Fibroblast of lung (primary cell): ENCODE results near the gene AGTPBP1. TPM values are rescaled to one million over a fixed set of nuclear protein-coding genes. Genes with fewer than 3 reads are reported as not detected.

Experiments used
- DNase-seq, 2 donors: peaks; one replicate each; pipeline versions ENCODE4 v3.0.0 to v3.0.0-alpha.2; 2010; ENCODE audit warnings: low read depth in 2 of 2
- H2AFZ ChIP-seq: 2 replicates; pipeline ENCODE4 v1.5.1; 2012; ENCODE audit warnings: low read length, control low read depth, inconsistent platforms
- H3K27ac ChIP-seq: 2 replicates; pipeline ENCODE4 v1.5.1; 2011; ENCODE audit warnings: low read length, control low read depth; ENCODE audit not compliant: insufficient read depth
- H3K27me3 ChIP-seq: 2 replicates; pipeline ENCODE4 v1.5.1; 2011; ENCODE audit warnings: mild to moderate bottlenecking, low read length; ENCODE audit not compliant: control insufficient read depth, insufficient read depth
- H3K36me3 ChIP-seq: 2 replicates; pipeline ENCODE4 v1.5.1; 2011; ENCODE audit warnings: low read length; ENCODE audit not compliant: control insufficient read depth, insufficient read depth
- H3K4me1 ChIP-seq: 2 replicates; pipeline ENCODE4 v1.5.1; 2011; ENCODE audit warnings: low read length; ENCODE audit not compliant: control insufficient read depth, insufficient read depth; ENCODE audit errors: extremely low read depth
- H3K4me2 ChIP-seq: 2 replicates; pipeline ENCODE4 v1.5.1; 2011; ENCODE audit warnings: low read length, control low read depth; ENCODE audit not compliant: insufficient read depth; ENCODE audit errors: extremely low read depth
- H3K4me3 ChIP-seq, 4 experiments: fragments of 200-600 bp in 1 of 4; sonication (generic) in 1 of 4; replicated peaks in 1 of 4; 2 replicates each; pipeline ENCODE4 v1.5.1; 2011 to 2016; ENCODE audit warnings: low read length in 4 of 4, low read depth in 3 of 4, mild to moderate bottlenecking in 3 of 4, control low read depth in 2 of 4, inconsistent platforms in 1 of 4, mixed read lengths in 1 of 4; ENCODE audit not compliant: insufficient read depth in 1 of 4; ENCODE audit errors: control extremely low read depth in 1 of 4
- H3K79me2 ChIP-seq: 2 replicates; pipeline ENCODE4 v1.5.1; 2012; ENCODE audit warnings: mild to moderate bottlenecking, low read length, inconsistent platforms; ENCODE audit not compliant: control insufficient read depth, insufficient read depth
- H3K9ac ChIP-seq: 2 replicates; pipeline ENCODE4 v1.5.1; 2011; ENCODE audit warnings: mild to moderate bottlenecking, low read length, control low read depth; ENCODE audit not compliant: insufficient read depth
- H3K9me3 ChIP-seq: 2 replicates; pipeline ENCODE4 v1.5.1; 2012; ENCODE audit warnings: low read depth, low read length; ENCODE audit not compliant: control insufficient read depth, insufficient read depth
- H4K20me1 ChIP-seq: 2 replicates; pipeline ENCODE4 v1.5.1; 2011; ENCODE audit warnings: low read length; ENCODE audit not compliant: control insufficient read depth, insufficient read depth; ENCODE audit errors: extremely low read depth
- EZH2 ChIP-seq: IDR thresholded peaks from 2 replicates; pipeline ENCODE4 v1.5.1; 2012; ENCODE audit warnings: low read length, control low read depth, mild to moderate bottlenecking; ENCODE audit errors: missing control alignments
- polyA plus RNA-seq, 2 donors: library from polyadenylated mRNA; depleted of rRNA in 1 of 2; stranded (reverse) in 1 of 2; unstranded in 1 of 2; fragments of >200 nt; gene quantifications; 2 replicates each; pipeline ENCODE4 v1.2.1, GENCODE V29; 2011 to 2012; ENCODE audit warnings: missing spikeins in 1 of 2
- total RNA-seq: library from RNA; depleted of rRNA; stranded (reverse); fragments of >200 nt; gene quantifications from 2 replicates; pipeline ENCODE4 v1.2.1, GENCODE V29; 2014
- TF ChIP-seq, protein P1 (sequence below), 2 donors: IDR thresholded peaks in 1 of 2; conservative IDR thresholded peaks in 1 of 2; 1 replicate in 1 of 2; 2 replicates in 1 of 2; pipeline ENCODE4 v1.5.1; 2011 to 2012; ENCODE audit warnings: low read length in 2 of 2, control low read depth in 1 of 2, inconsistent platforms in 1 of 2, low read depth in 1 of 2, mild to moderate bottlenecking in 1 of 2

The AGTPBP1 gene
- total and polyA plus RNA-seq, 2 donors (not counting 1 experiment from before 2014, with no cell fraction given): 10.6 to 10.7 TPM

DNA sequence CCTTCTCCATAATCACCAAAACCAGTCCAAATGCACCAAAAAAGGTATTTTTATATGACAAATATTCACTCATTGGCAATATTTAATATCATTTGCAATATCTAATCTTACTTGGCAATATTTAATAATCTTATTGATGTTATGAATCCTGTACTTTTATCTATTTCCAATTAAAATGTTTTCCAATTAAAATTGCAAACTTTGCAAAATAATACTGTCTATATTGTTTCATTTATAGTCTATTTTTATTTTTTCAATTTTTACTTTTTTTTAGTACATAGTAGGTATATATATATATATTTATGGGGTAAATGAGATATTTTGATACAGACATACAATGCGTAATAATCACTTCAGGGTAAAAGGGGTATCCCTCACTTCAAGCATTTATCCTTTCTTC lies 109.9 kb downstream of the AGTPBP1 start:
- no peaks in the 10 kb centered on the region for H3K4me1 ChIP-seq
- no peaks in the 10 kb centered on the region for H4K20me1 ChIP-seq
- H3K27ac ChIP-seq: no peak overlapping the region
- no peaks in the 10 kb centered on the region for H3K9me3 ChIP-seq
- no peaks in the 10 kb centered on the region for H3K27me3 ChIP-seq
- H3K4me3 ChIP-seq: no peak overlapping the region
- DNase-seq: no peak
- no peak overlapping the region for H3K9ac ChIP-seq
- H3K36me3 ChIP-seq: no peaks in the 10 kb centered on the region
- H3K79me2 ChIP-seq: no peaks in the 10 kb centered on the region
- H3K4me2 ChIP-seq: no peak overlapping the region
- no peak for TF ChIP-seq EZH2
- TF ChIP-seq, protein P1, sequence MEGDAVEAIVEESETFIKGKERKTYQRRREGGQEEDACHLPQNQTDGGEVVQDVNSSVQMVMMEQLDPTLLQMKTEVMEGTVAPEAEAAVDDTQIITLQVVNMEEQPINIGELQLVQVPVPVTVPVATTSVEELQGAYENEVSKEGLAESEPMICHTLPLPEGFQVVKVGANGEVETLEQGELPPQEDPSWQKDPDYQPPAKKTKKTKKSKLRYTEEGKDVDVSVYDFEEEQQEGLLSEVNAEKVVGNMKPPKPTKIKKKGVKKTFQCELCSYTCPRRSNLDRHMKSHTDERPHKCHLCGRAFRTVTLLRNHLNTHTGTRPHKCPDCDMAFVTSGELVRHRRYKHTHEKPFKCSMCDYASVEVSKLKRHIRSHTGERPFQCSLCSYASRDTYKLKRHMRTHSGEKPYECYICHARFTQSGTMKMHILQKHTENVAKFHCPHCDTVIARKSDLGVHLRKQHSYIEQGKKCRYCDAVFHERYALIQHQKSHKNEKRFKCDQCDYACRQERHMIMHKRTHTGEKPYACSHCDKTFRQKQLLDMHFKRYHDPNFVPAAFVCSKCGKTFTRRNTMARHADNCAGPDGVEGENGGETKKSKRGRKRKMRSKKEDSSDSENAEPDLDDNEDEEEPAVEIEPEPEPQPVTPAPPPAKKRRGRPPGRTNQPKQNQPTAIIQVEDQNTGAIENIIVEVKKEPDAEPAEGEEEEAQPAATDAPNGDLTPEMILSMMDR (conservative IDR thresholded peaks at IDR 0.05 in 1 of 2, IDR thresholded peaks at IDR 0.05 in 1 of 2; ENCODE audit: low read depth in 1 of 2, low read length in 2 of 2): no peak
- H2AFZ ChIP-seq: no peak overlapping the region

DNA sequence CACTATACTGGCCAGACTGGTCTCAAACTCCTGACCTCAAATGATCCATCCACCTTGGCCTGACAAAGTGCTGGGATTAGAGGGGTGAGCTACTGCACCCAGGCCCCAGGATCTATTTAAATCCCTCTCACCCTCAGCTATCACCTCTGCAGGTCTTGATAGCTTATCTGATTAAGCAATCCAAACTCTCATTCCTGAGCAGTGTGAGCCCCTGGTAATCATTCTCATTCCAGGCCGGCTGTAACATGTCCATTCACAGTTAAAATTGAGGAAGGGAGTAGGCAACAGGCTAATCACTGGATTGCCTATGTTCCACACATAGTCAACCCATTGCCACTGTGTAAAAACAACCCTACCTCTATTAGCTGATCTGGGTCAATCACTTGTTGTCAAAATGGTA lies 111.1 kb downstream of the AGTPBP1 start:
- H4K20me1 ChIP-seq: no peaks in the 10 kb centered on the region
- no peaks in the 10 kb centered on the region for H3K36me3 ChIP-seq
- H3K79me2 ChIP-seq: no peaks in the 10 kb centered on the region
- no peak overlapping the region for H2AFZ ChIP-seq
- no peaks in the 10 kb centered on the region for H3K4me1 ChIP-seq
- H3K4me2 ChIP-seq: no peak overlapping the region
- no peaks in the 10 kb centered on the region for H3K27me3 ChIP-seq
- no peak for TF ChIP-seq EZH2
- TF ChIP-seq, protein P1 (conservative IDR thresholded peaks at IDR 0.05 in 1 of 2, IDR thresholded peaks at IDR 0.05 in 1 of 2; ENCODE audit: low read depth in 1 of 2, low read length in 2 of 2): no peak
- no peaks in the 10 kb centered on the region for H3K9me3 ChIP-seq
- no peak overlapping the region for H3K4me3 ChIP-seq
- no peak for DNase-seq
- no peak overlapping the region for H3K27ac ChIP-seq
- no peak overlapping the region for H3K9ac ChIP-seq

DNA sequence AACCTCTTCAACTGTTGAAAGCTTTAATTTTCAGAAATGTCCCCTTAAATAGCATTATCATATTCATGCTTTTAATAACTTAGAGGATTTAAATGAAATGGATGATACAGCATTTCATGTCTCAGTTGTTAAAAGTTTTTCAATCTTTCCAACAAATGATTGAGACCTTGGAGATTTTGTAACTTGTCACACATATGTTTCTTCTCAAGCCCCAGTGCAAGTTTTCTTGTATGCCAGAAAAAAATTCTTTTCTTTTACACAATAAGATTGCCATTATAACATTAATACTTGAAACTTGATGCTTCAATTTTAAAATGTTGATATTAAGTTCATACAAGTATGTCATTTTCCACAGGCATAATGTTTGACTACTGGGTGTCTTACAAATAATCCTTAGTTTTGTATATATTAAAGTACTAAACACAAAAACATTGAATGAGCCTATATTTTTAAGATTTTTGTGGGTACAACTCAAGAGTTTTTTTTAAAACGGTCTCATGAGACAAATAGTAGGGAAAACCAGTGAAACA lies 124.5 kb downstream of the AGTPBP1 start:
- Histone ChIP-seq H3K9ac (no peak overlapping the region), H2AFZ (no peak overlapping the region), H3K36me3 (no peaks in the 10 kb centered on the region), H3K4me3 (no peak overlapping the region), H4K20me1 (no peaks in the 10 kb centered on the region), H3K27ac (no peak overlapping the region), H3K4me2 (no peak overlapping the region), H3K4me1 (no peaks in the 10 kb centered on the region), H3K9me3 (no peaks in the 10 kb centered on the region), H3K27me3 (no peaks in the 10 kb centered on the region), H3K79me2 (no peaks in the 10 kb centered on the region)
- peak in 1 of 2 donors; percentile 60 for DNase-seq
- no peak for TF ChIP-seq EZH2
- TF ChIP-seq, protein P1 (conservative IDR thresholded peaks at IDR 0.05 in 1 of 2, IDR thresholded peaks at IDR 0.05 in 1 of 2; ENCODE audit: low read depth in 1 of 2, low read length in 2 of 2): no peak
